NCI-H2227 (cell line): Measurements from ENCODE around the gene CPNE4.
"Not testable (repeated sequence)": the region's sequence is repeated elsewhere in the genome, so short reads cannot be mapped to it uniquely, and the experiment has no call there.

Experiments
- DNase-seq: peaks from one replicate; lab custom pipeline; 2025; ENCODE audit not compliant: unreplicated experiment; lab: John Stamatoyannopoulos, UW

CPNE4 gene

DNA sequence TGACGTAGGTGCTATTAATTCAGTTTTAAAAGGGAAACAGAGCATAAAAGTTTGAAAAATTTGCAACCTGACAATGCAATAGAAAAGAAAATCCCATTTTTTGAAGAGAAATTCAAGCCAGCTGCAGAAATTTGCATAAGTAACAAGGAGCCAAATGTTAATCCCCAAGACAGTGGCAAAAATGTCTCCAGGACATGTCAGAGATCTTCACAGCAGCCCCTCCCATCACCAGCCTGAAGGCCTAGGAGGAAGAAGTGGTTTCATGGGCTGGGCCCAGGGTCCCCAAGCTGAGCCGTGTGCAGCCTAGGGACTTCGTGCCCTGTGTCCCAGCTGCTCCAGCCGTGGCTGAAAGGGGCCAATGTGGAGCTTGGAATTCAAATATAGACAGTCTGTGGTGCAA lies 148.9 kb downstream of the CPNE4 start:
- not testable (repeated sequence) for DNase-seq

DNA sequence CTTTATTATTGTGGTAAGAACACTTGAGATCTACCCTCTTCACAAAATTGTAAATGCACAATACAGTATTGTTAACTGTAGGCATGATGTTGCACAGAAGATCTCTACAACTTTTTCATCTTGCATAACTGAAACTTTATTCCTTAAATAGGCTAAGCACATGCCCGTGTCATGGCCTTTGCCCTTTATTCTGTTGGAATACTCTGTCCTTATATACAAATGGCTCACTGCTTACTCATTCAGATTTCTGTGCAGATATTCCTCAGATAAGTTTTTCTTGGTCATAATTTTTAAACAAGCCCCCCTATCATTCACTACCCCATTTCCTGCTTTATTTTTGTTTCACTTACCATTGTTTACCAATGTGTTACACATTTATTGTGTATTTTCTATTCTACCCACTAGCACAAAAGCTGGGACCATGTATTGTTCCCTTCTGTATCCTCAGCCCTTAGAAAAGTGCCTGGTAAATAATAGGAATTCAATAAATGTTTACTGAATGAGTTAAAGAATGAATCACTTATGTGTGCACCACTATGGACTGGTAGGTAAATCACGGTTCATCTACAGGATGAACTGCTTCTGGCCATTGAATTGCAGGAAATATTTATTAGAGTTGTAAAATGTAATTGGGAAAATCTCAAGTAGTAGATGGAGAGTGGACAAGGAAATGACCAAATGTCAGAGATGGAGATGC lies 151.0 kb downstream of the CPNE4 start:
- no peak for DNase-seq

DNA sequence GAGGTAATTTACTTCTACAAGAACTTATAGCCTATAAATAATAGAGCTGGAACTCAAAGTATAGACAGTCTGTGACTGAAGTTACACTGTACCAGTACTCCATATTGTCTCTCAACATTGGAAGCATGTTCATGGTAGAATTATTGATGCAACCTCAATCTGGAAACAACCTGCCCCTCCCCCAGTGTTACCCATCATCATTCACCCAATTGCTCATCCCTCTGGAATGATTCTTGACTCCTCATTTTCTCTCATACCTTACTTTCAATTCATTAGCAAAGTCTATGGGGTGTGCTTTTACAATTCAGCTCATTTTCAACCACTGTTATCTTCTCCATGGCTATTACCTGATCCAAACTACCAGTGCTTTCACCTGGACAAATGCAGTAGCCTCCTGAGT lies 151.7 kb downstream of the CPNE4 start:
- DNase-seq: no peak

DNA sequence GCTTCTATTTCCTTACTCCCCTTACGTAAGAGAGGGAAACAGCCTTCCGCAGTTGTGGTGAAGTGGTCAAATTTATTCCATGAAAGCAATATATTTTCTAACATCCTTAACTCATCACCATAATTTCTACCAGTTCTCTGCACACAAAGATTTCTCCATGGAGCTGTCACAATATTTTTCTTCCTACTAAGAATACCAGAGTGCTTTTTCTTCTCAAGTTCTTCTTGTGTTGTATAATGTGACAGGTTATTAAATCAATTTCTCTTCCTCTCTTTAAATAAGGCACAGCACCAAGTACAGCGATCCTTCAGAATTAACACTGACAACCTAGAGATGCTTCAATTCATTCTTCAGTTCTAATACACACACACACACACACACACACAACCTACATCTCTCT lies 153.0 kb downstream of the CPNE4 start:
- no peak for DNase-seq

DNA sequence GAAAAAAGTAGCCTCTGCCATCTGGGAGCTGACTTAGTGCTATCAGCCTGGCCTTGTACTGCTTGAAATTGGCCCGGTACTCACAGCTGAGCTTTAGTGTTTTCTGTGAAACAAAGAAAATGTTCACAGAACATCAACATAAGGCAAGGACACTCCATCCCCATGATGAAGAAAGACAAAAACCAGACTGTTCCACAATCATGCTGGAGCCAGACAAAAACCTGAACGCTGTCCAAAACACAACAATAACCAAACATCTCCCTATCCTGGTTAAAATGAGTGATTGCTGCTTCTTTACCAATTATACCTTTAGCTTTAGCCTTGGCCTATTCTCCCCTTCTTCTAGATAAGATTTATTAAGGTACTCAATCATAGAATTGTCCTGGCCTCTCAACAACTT lies 153.9 kb downstream of the CPNE4 start:
- DNase-seq: no peak

DNA sequence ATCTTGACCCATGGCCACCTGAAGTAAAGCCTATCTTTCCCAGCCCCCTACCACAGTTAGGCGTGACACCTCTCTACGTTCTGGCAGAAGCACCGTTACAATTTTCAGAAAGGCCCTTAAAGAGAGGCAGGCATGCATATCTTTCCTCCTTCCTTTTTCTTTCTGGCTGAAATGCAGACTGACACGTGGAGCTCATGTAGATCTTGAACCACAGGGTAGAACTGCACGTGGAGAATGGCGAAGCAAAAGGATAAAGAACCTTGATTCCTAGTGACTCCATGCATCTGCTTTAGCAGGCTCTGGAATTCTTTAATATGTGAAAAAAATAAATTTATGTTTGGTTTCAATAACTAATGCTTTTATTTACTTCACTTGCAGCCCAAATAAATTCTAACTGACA lies 166.6 kb downstream of the CPNE4 start:
- DNase-seq: no peak

DNA sequence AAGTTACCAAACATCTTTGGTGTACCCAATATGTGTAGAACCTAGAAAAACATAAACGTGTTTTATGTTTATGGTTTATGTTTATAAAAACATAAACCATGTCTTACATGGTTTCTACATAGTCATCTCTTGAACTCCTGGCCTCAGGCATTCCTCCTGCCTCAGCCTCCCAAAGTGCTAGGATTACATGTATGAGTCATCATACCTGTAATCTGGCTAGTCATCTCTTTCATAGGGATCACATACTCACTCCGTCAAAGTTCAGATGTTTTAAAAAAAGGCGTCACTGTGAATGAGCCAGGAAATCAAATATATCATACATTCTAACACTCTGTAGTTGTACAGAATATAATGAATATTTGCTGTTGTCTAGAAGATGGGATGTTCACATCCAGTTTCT lies 178.6 kb downstream of the CPNE4 start:
- DNase-seq: no peak

DNA sequence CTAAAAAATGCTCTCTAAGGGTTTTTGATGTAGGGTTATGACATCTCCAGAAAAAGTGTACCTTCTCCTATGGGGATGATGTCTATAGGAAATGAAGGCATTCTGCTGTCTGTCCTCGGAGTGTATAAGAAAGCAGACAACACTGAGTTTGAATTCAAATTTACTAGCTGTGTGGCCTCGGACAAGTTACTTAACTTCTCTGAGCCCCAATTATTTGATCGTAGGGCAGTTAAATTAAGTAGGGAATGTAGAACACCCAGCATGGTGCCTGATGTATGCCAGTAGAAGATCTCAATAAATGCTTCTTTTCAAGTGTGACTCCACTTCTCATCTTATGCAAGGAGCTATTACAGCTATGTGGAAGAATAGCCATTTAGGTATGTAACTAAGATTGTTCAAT lies 184.6 kb downstream of the CPNE4 start:
- DNase-seq: no peak

DNA sequence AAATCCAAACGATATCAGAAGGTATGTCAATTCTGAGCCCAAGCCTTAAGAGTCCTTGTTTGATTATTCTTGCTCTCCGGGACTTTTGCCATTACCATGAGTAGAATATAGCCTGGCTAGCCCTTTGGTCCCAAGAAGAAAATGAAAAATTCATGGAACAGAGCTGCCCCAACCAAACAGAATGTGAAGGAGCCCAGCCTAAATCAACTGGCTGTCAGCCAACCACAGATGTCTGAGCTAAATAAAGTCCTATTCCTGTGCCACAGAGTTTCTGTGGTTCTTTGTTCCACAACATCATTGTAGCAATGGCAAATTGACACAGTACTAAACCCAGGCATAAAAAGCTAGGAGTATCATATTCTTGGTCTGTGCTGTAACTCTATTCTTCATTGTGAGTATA lies 185.2 kb downstream of the CPNE4 start:
- DNase-seq: no peak

DNA sequence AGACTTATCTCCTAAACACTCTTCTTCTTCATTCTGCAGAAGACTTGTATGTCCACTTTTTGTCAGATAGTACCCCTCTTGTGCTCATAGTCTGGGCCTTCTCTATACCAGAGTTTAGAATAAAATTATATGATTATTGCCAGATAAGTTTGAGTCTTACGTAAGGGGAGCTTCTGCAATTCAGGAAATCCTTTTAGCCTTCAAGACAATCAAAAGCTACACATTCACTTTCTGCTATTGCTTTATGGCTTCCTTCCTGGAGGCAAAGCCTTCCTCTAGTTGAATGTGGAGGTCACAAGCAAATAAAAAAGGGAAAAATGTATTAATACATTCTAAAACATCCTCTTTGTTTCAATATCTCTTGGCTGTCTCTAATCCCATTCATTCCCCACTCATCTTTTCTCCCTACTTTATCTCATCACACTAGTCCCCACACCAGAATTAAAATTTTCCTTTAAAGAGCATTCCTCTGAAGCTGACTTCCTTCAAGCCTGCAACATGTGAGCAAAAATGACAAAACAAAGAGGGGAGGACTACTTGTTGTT lies 186.8 kb downstream of the CPNE4 start:
- no peak for DNase-seq

DNA sequence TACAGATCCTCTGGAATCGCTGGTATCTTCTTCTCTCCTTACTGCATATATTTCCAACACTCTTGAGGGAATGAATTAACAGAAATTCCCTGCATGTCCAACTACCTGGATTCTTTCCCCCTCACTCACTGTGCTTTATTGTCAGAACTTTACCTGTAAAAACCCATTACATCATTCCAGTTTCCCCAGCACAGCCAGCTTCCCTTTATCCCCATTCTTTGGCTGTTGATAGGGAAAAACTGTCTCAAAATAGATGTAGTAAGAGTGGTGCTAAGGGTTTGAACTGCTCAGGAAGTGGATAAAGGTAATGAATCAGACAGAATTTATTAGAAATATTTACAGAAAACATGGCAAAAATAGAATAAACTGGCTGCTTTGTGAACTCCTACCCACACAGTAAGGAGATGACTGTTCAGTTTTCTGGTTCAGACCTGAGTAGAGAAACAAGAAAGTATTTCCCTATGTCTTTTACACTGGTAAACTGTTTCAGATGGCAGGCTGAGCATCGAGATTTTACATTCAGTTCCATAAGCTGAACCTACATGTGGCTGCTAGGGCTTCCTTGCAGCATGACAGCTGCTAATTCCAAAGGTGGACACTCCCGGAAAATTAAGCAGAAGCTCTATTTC lies 188.4 kb downstream of the CPNE4 start:
- DNase-seq: no peak

DNA sequence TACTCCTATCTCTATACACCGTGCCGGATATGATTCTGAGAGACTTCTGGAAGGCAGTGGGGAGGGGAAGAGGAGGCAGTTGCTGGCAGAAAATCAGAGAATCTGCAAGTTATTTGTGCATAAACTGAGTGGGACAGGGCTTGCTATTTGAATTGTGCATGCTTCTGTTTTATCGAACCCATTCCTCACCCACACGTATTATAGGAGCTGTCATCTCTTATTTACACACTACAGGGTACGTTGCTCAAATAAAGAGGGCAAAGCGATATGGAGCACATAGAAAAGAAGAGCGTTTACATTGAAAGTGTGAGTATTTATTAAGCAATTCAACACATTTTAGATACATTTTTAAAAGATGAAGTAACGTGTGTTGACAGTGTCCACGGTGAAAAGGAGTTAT lies 191.6 kb downstream of the CPNE4 start:
- no peak for DNase-seq

DNA sequence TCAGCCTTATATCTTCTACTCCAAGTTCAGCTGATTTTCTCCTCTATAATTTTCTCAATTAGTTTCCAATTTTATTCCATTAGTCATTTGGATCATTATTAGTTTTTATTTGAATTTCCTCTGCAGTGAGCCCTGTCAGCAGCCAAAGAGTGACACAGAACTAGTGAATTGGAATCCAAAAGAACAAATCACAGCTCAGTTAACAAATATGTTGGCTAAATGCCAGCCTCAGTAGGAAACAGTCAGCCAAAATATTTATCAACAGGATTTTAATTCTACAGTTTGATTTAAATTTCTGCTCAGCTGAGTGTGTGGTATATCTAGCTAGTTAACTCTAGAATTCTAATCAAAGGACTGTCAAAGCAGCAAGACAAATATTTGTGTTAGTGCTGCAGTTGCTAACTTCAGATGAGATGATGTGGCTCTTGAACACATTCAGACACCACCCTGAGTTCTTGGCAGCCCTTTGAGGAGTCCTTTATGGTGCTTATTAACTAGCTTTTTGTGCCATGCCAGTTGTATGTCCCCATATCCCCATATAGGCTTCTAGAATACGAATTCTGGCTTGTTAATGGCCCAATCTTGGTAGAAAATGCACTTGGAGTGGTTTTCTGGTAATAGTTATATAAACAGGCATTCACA lies 194.5 kb downstream of the CPNE4 start:
- DNase-seq: no peak

DNA sequence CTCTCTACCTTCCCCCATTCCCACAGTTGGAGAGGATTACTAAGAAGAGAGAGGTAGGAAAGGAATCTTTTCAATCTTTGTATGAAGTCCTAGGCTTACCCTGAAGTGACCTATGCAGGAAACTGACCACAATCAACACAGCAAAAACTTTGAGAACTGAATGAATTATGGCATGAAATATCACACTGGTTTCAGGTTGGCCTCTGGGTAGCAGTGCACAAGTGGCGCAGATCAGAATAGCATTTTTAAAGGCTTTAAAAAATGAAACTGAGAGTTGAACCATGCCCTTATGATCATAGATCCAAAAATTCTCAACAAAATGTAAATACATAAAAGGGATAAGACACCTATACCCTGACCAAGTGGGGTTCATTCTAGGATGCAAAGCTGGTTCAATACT lies 198.9 kb downstream of the CPNE4 start:
- no peak for DNase-seq

DNA sequence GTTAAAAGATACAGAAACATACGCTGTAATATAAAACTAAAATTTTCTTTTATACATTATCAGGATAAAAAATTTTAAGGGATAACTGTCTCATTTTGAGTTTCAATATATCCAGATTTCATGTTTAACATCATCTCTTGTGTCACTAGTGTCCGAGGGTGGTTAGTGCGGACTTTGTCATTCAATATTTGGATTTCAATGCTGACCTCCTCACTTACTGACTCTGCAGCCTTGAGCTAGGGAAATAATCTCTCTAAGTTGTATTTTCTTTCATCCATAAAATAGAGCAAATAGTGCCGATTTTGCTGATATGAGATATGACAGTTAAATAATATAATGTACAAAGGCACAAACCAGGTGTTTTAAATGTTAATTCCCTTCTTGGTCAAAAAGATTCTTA lies 203.2 kb downstream of the CPNE4 start:
- DNase-seq: no peak

DNA sequence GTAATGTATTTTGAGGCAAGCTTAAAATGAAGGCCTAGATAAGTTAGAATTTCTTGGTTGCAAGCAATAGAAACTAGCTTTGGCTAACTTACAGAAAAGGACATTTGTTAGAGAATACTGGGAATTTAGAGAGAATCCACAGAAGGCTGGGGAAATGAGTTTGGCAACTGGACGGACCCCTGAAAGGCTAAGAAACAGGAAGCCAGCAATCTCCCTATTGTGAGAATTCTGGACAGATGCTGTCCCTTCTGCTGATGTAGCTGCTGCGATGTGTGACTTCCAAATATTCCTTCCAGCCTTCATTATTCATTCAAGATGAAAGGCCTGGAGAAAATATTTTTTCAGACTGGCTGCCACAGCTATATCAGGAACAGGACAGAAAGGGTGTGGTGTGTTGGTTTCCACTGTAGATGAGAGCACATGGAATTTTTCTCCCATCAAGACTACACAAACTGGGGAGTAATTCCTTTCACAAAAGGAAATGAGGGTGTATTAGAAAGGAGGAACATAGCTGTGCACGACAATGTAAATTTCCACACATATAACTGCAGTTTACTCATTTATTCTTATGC lies 213.5 kb downstream of the CPNE4 start:
- no peak for DNase-seq

DNA sequence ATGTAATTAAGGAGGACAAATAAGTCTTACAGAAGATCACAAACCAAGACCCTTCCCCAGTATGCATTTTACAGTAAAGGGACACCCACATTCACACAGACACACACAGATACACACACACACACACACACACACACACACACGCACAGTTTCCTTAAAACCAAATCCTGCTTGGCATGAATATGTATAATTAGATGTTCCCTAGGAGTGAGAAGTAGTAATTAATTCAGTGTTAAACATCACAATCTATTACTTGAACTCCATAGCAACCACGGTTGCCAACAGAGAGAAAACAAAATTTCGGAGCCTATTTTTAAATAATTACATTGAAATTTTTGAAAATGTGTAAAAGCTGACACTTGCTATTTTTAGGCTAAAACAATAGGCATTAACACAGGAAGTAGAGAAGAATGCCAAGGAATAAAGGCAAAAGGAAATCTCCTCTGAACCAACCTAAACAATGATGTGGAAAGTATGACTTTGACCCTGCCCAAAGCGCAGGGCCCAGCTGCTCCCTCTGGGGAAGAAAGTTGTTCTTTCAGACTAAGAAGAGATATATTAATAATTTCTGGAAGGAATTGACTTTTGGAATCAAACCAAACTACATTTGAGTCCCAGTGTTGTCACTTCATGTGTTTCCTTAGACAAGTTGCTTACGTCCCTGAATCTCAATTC lies 215.3 kb downstream of the CPNE4 start:
- no peak for DNase-seq

DNA sequence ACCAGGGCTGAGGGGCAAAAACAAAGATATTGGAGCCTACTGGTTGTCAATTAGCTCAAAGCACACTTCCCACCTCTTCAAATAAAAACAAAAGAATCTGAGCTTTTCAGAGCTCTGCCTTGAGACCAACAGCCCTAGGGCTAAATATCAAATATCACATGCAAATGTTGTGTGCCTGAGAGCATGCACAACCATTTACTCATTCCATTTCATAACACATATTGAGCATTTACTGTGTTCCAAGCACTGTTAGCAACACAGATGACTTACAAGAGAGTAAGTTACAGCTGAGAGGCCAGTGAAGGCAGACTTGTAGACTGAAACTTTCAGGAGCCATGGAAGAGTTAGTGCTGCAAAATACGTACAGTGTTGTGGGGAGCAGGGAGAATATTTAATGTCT lies 222.4 kb downstream of the CPNE4 start:
- DNase-seq: no peak

DNA sequence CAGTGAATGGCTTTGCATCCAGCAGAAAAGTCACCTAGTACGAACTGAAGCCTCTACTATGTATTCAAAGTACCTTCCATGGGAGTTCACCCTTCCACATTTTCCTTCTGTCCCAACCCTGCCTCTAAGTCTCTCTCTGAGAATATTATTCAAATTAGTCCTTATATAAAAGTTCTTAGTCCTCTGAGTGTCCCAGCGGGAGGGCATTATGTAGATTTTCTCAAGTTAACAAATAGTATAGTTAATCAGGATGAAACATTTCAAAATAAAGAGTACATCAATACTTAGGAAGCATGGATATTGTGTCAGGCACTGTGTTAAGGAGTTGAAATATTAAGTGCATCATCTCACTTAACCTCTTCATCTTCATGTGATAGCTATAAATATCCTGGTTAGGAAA lies 223.3 kb downstream of the CPNE4 start:
- no peak for DNase-seq

DNA sequence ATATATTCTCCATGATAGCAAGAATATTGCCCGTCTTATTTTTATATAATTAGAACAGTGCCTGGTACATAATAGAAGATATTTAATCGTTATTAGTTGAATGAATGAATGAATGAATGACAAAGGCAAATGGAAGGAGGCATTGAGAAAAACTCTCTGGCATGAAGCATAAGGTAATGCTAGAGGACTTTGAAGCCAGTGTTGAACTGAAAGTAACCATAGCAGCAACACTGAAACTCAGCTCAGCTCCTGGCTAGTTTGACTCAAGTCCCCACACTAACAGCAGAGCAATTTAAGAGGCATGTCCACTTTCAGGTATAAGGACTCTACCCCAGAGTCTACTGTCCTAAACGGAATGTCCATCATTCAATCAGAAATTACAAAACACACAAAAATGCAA lies 227.0 kb downstream of the CPNE4 start:
- no peak for DNase-seq

DNA sequence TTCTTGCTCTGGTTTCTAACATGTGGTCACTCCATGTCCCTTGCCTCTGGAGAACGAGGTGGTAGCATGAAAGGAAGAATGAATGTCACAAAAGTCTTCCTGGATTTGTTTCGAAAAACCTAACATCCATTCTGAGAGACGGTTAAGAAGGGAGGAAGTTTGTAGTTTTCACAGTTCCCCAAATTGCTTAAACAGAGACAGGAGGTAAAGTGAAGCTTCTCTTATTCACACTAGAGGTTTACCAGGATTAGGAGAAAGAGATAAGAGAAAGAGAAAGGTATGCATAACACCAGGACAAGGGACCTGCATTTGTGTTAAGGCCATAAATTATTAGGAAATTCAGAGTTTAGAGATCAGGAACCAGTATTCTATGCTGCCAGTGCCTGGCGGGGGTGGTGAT lies 228.1 kb downstream of the CPNE4 start:
- DNase-seq: no peak
